ENCODE measurements around the gene ZBTB1.

DNA sequence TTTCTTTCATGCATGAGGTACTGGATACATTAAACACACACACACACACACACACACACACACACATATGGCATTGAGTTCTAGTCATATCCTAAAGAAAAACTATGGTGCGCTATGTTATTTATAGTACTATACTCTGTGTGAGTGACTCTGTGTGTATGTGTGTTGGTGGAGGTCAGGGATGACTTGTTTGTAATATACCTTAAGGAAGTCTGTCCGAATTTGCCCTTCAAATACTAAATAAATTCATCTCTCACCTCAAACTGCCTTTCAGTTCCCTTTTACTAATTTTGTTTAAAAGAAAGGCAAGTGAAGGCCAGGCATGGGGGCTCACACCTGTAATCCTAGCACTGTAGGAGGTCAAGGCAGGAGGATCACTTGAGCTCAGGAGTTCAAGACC, 41.4 kb upstream of the ZBTB1 start:
- TF ChIP-seq, protein P1, sequence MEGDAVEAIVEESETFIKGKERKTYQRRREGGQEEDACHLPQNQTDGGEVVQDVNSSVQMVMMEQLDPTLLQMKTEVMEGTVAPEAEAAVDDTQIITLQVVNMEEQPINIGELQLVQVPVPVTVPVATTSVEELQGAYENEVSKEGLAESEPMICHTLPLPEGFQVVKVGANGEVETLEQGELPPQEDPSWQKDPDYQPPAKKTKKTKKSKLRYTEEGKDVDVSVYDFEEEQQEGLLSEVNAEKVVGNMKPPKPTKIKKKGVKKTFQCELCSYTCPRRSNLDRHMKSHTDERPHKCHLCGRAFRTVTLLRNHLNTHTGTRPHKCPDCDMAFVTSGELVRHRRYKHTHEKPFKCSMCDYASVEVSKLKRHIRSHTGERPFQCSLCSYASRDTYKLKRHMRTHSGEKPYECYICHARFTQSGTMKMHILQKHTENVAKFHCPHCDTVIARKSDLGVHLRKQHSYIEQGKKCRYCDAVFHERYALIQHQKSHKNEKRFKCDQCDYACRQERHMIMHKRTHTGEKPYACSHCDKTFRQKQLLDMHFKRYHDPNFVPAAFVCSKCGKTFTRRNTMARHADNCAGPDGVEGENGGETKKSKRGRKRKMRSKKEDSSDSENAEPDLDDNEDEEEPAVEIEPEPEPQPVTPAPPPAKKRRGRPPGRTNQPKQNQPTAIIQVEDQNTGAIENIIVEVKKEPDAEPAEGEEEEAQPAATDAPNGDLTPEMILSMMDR (IDR thresholded peaks at IDR 0.05): no peak
- TF ChIP-seq POLR2A (IDR thresholded peaks at IDR 0.05): no peak
